Hepatocyte (in vitro differentiated cells): ENCODE results near the gene GABBR2. TPM values are rescaled to one million over a fixed set of nuclear protein-coding genes. Genes with fewer than 3 reads are reported as not detected.
A peak's percentile ranks its signal among the peaks of the same experiment; 100 is the strongest.

Experiments used
- DNase-seq: peaks from one replicate; pipeline ENCODE4 v3.0.0-alpha.2; 2016; ENCODE audit warnings: low spot score
- H2AFZ ChIP-seq: fragments of 200-600 bp; sonication (generic); 2 replicates; pipeline ENCODE4 v1.6.0; 2016; ENCODE audit warnings: antibody characterized with exemption, mild to moderate bottlenecking
- H3K27ac ChIP-seq: fragments of 200-600 bp; sonication (generic); 2 replicates; pipeline ENCODE4 v1.5.1; 2016; ENCODE audit warnings: mild to moderate bottlenecking
- H3K27me3 ChIP-seq: fragments of 200-600 bp; sonication (generic); 2 replicates; pipeline ENCODE4 v1.6.1; 2016
- H3K36me3 ChIP-seq: fragments of 200-600 bp; sonication (generic); replicated peaks from 2 replicates; pipeline ENCODE4 v1.5.1; 2016; ENCODE audit warnings: low read depth; ENCODE audit not compliant: insufficient read depth
- H3K4me1 ChIP-seq: fragments of 200-600 bp; sonication (generic); 2 replicates; pipeline ENCODE4 v1.5.1; 2016; ENCODE audit warnings: mild to moderate bottlenecking, moderate library complexity; ENCODE audit not compliant: insufficient read depth
- H3K4me2 ChIP-seq: fragments of 200-600 bp; sonication (generic); 2 replicates; pipeline ENCODE4 v1.6.0; 2016
- H3K4me3 ChIP-seq: fragments of 200-600 bp; sonication (generic); 2 replicates; pipeline ENCODE4 v1.5.1; 2016; ENCODE audit warnings: mild to moderate bottlenecking
- H3K79me2 ChIP-seq: fragments of 200-600 bp; sonication (generic); 2 replicates; pipeline ENCODE4 v1.6.0; 2017; ENCODE audit warnings: mild to moderate bottlenecking
- H3K9me2 ChIP-seq: fragments of 200-600 bp; sonication (generic); replicated peaks from 2 replicates; pipeline ENCODE4 v1.6.0; 2017; ENCODE audit warnings: mild to moderate bottlenecking; ENCODE audit not compliant: insufficient read depth
- H3K9me3 ChIP-seq: fragments of 200-600 bp; sonication (generic); 2 replicates; pipeline ENCODE4 v1.5.1; 2016; ENCODE audit warnings: low read depth, mild to moderate bottlenecking
- H4K20me1 ChIP-seq: fragments of 200-600 bp; sonication (generic); 2 replicates; pipeline ENCODE4 v1.6.0; 2016; ENCODE audit warnings: mild to moderate bottlenecking; ENCODE audit not compliant: insufficient read depth, poor library complexity, severe bottlenecking
- CTCF ChIP-seq: fragments of 200-600 bp; sonication (generic); IDR thresholded peaks from 2 replicates; pipeline ENCODE4 v1.5.1; 2016; ENCODE audit warnings: antibody characterized with exemption, mild to moderate bottlenecking; ENCODE audit not compliant: poor library complexity
- EZH2 ChIP-seq: fragments of 200-600 bp; sonication (generic); IDR thresholded peaks from 2 replicates; pipeline ENCODE4 v1.6.1; 2016; ENCODE audit warnings: antibody characterized with exemption, mild to moderate bottlenecking, borderline replicate concordance
- EZH2phosphoT487 ChIP-seq: fragments of 200-600 bp; sonication (generic); IDR thresholded peaks from one replicate; pipeline ENCODE4 v1.6.1; 2018; ENCODE audit warnings: antibody characterized with exemption, mild to moderate bottlenecking, low read depth, moderate library complexity; ENCODE audit not compliant: unreplicated experiment, severe bottlenecking
- WGBS: methylation state at CpG from one replicate; pipeline ENCODE4 v1.1.6; 2016; ENCODE audit warnings: low lambda C conversion rate; ENCODE audit errors: missing lambda C conversion rate; 5-methylcytosine and 5-hydroxymethylcytosine counted together
- polyA plus RNA-seq: library from polyadenylated mRNA; unstranded; fragments of >200 nt; fragmentation: Nextera tagmentation; extraction: Ambion mirVana; gene quantifications from 2 replicates; pipeline ENCODE4 v1.2.1, GENCODE V29; 2016
- total RNA-seq: library from RNA; depleted of rRNA; stranded (reverse); fragments of >200 nt; gene quantifications from 2 replicates; pipeline ENCODE4 v1.2.3, GENCODE V29; 2014

GABBR2 gene
- total and polyA plus RNA-seq, 2 experiments from 2014 or later = 0.20 to 0.28 TPM

GRCh38 chr9:98603821-98604383 is 104.8 kb downstream of the GABBR2 start:
- WGBS = 93% methylated on average over 13 of the region's 13 CpGs
- Histone ChIP-seq H3K9me2 (no peaks in the 10 kb centered on the region), H3K9me3 (no peaks in the 10 kb centered on the region), H3K36me3 (no peaks in the 10 kb centered on the region), H3K4me2 (no peak overlapping the region), H3K4me3 (no peak overlapping the region), H3K79me2 (no peaks in the 10 kb centered on the region), H3K27ac (no peak overlapping the region), H3K4me1 (peaks cover 6% of the 10 kb centered on the region), H4K20me1 (no peaks in the 10 kb centered on the region), H2AFZ (no peak overlapping the region), H3K27me3 (no peaks in the 10 kb centered on the region)
- TF ChIP-seq CTCF = no peak
- TF ChIP-seq EZH2 = no peak
- no peak for TF ChIP-seq EZH2phosphoT487
- no peak for DNase-seq

- Histone ChIP-seq H2AFZ (no peak overlapping the region), H3K36me3 (no peaks in the 10 kb centered on the region), H3K27me3 (no peaks in the 10 kb centered on the region), H3K27ac (peak overlapping the region; percentile 46), H3K9me3 (no peaks in the 10 kb centered on the region), H4K20me1 (no peaks in the 10 kb centered on the region), H3K79me2 (no peaks in the 10 kb centered on the region), H3K4me3 (no peak overlapping the region), H3K4me2 (no peak overlapping the region), H3K9me2 (no peaks in the 10 kb centered on the region), H3K4me1 (peaks cover 6% of the 10 kb centered on the region)
- WGBS = 54% methylated on average over 5 of the region's 5 CpGs
- DNase-seq = no peak
- TF ChIP-seq CTCF = no peak
- no peak for TF ChIP-seq EZH2
- TF ChIP-seq EZH2phosphoT487 = no peak
Observed at GRCh38 chr9:98602839-98603500, 105.8 kb downstream of the GABBR2 start.

- H3K9me3 ChIP-seq = no peaks in the 10 kb centered on the region
- H3K79me2 ChIP-seq = no peaks in the 10 kb centered on the region
- H3K27me3 ChIP-seq = no peaks in the 10 kb centered on the region
- TF ChIP-seq EZH2 (no peak), CTCF (no peak), EZH2phosphoT487 (no peak)
- no peaks in the 10 kb centered on the region for H3K9me2 ChIP-seq
- no peak overlapping the region for H3K27ac ChIP-seq
- H3K4me1 ChIP-seq = peaks cover 6% of the 10 kb centered on the region
- no peak overlapping the region for H3K4me2 ChIP-seq
- no peaks in the 10 kb centered on the region for H4K20me1 ChIP-seq
- 82% methylated on average over 12 of the region's 12 CpGs for WGBS
- no peak for DNase-seq
- no peak overlapping the region for H3K4me3 ChIP-seq
- H2AFZ ChIP-seq = no peak overlapping the region
- H3K36me3 ChIP-seq = no peaks in the 10 kb centered on the region
Observed at GRCh38 chr9:98600631-98601030, 108.1 kb downstream of the GABBR2 start.
